ENCODE data around the gene SORCS1. TPM values are rescaled to one million over a fixed set of nuclear protein-coding genes. Genes with fewer than 3 reads are reported as not detected.
A peak's percentile ranks its signal among the peaks of the same experiment; 100 is the strongest.
"Not testable (repeated sequence)": the region's sequence is repeated elsewhere in the genome, so short reads cannot be mapped to it uniquely, and the experiment has no call there.

The SORCS1 gene
- total RNA-seq, 1 donor from 2014 or later = 3.1 TPM

GRCh38 chr10:107051769-107052168 lies 112.7 kb downstream of the SORCS1 start:
- DNase-seq (ENCODE audit: low spot score) = no peak

- no peak for DNase-seq (ENCODE audit: low spot score)
Observed at GRCh38 chr10:107043461-107043860, 121.0 kb downstream of the SORCS1 start.

GRCh38 chr10:107037192-107038122 lies 127.0 kb downstream of the SORCS1 start:
- DNase-seq (ENCODE audit: low spot score) = no peak

- DNase-seq (ENCODE audit: low spot score) = no peak
Observed at GRCh38 chr10:107033799-107034422, 130.6 kb downstream of the SORCS1 start.

- no peak for DNase-seq (ENCODE audit: low spot score)
Observed at GRCh38 chr10:107032700-107033401, 131.7 kb downstream of the SORCS1 start.

GRCh38 chr10:107031931-107032699 lies 132.4 kb downstream of the SORCS1 start:
- no peak for DNase-seq (ENCODE audit: low spot score)

GRCh38 chr10:107028236-107028635 lies 136.3 kb downstream of the SORCS1 start:
- no peak for DNase-seq (ENCODE audit: low spot score)

- no peak for DNase-seq (ENCODE audit: low spot score)
Observed at GRCh38 chr10:107025676-107026075, 138.8 kb downstream of the SORCS1 start.

- not testable (repeated sequence) for DNase-seq (ENCODE audit: low spot score)
Observed at GRCh38 chr10:107024033-107024432, 140.5 kb downstream of the SORCS1 start.

GRCh38 chr10:107022600-107023354 lies 141.7 kb downstream of the SORCS1 start:
- no peak for DNase-seq (ENCODE audit: low spot score)

- no peak for DNase-seq (ENCODE audit: low spot score)
Observed at GRCh38 chr10:107019154-107019553, 145.4 kb downstream of the SORCS1 start.

GRCh38 chr10:107013258-107014006 lies 151.1 kb downstream of the SORCS1 start:
- DNase-seq (ENCODE audit: low spot score) = no peak

GRCh38 chr10:107011992-107012391 lies 152.5 kb downstream of the SORCS1 start:
- no peak for DNase-seq (ENCODE audit: low spot score)

GRCh38 chr10:107011105-107011504 lies 153.4 kb downstream of the SORCS1 start:
- peak; percentile 17 for DNase-seq (ENCODE audit: low spot score)

GRCh38 chr10:107010531-107010930 lies 154.0 kb downstream of the SORCS1 start:
- DNase-seq (ENCODE audit: low spot score) = no peak

- no peak for DNase-seq (ENCODE audit: low spot score)
Observed at GRCh38 chr10:107004362-107004761, 160.1 kb downstream of the SORCS1 start.

- DNase-seq (ENCODE audit: low spot score) = no peak
Observed at GRCh38 chr10:107002068-107002467, 162.4 kb downstream of the SORCS1 start.

- no peak for DNase-seq (ENCODE audit: low spot score)
Observed at GRCh38 chr10:106999118-106999707, 165.3 kb downstream of the SORCS1 start.

GRCh38 chr10:106997721-106998120 lies 166.8 kb downstream of the SORCS1 start:
- DNase-seq (ENCODE audit: low spot score) = no peak

- DNase-seq (ENCODE audit: low spot score) = no peak
Observed at GRCh38 chr10:106996510-106996909, 168.0 kb downstream of the SORCS1 start.
